BJ (cell line): ENCODE results near the gene NCOA3. TPM values are rescaled to one million over a fixed set of nuclear protein-coding genes. Genes with fewer than 3 reads are reported as not detected.

Source experiments
- CTCF ChIA-PET: fragments of 350-600 bp; formaldehyde crosslinking; extraction: SDS; loops from one replicate; lab custom pipeline; 2021; ENCODE audit warnings: antibody characterized with exemption, inconsistent platforms; lab: Yijun Ruan, JAX
- POLR2A ChIA-PET: fragments of 300-600 bp; sonication (Branson Sonifier 250); formaldehyde crosslinking; extraction: SDS; loops from one replicate; lab custom pipeline; 2021; ENCODE audit warnings: antibody characterized with exemption; lab: Charles Lee
- DNase-seq: peaks from one replicate; pipeline ENCODE4 v3.0.0-alpha.2; 2011; ENCODE audit warnings: low read depth
- H3K27me3 ChIP-seq: 2 replicates; pipeline ENCODE4 v1.6.0; 2011; ENCODE audit warnings: low read length; ENCODE audit not compliant: control insufficient read depth, insufficient read depth
- H3K36me3 ChIP-seq: 2 replicates; pipeline ENCODE4 v1.5.1; 2011; ENCODE audit warnings: low read length; ENCODE audit not compliant: control insufficient read depth, insufficient read depth
- H3K4me3 ChIP-seq: 2 replicates; pipeline ENCODE4 v1.5.1; 2011; ENCODE audit warnings: low read depth, mild to moderate bottlenecking, control low read depth, low read length
- polyA plus RNA-seq: library from polyadenylated mRNA; depleted of rRNA; stranded (reverse); fragments of >200 nt; gene quantifications from 2 replicates; pipeline ENCODE4 v1.2.3, GENCODE V29; 2011
- TF ChIP-seq, protein P1 (sequence below): IDR thresholded peaks from 2 replicates; pipeline ENCODE4 v1.5.1; 2011; ENCODE audit warnings: low read depth, mild to moderate bottlenecking, control low read depth, inconsistent platforms, low read length, moderate library complexity; ENCODE audit not compliant: insufficient read depth

Gene NCOA3
- polyA plus RNA-seq, 1 experiment = 23.6 TPM

DNA sequence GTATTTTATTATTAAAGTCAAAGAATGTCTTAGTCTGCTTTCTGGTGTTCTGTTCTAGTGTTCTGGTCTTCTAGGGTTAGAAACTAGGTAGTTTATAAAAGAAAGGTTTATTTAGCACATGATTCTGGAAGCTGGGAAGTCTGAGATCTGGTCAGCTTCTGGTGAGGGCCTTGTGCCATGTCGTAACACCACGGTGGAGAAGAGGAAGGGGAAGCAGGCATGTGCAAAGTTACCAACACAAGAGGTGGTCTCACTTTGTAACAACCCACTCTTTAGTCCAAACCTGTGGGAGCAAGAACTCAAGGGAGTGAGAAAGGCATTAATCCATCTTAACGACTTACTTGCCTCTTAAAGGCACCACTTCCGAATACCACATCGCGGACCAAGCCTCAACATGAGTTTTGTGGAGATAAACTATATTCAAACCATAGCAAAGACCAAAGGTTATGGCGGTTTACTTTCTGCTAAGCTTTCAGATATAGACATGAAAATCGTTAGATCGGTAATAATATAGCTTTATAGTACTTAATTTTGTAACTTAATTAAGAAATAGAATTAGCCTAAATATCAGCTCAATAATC lies 99.4 kb downstream of the NCOA3 start:
- ChIA-PET CTCF (interaction anchor here (1.3 to 2.2 kb wide), 2 partner anchors 19 to 22 kb away, joined by 3 to 12 read pairs; no protein-coding TSS in a partner anchor), POLR2A (no interaction called here)
- Histone ChIP-seq H3K4me3 (no peak overlapping the region), H3K27me3 (no peaks in the 10 kb centered on the region), H3K36me3 (no peaks in the 10 kb centered on the region)
- no peak for DNase-seq
- TF ChIP-seq, protein P1, sequence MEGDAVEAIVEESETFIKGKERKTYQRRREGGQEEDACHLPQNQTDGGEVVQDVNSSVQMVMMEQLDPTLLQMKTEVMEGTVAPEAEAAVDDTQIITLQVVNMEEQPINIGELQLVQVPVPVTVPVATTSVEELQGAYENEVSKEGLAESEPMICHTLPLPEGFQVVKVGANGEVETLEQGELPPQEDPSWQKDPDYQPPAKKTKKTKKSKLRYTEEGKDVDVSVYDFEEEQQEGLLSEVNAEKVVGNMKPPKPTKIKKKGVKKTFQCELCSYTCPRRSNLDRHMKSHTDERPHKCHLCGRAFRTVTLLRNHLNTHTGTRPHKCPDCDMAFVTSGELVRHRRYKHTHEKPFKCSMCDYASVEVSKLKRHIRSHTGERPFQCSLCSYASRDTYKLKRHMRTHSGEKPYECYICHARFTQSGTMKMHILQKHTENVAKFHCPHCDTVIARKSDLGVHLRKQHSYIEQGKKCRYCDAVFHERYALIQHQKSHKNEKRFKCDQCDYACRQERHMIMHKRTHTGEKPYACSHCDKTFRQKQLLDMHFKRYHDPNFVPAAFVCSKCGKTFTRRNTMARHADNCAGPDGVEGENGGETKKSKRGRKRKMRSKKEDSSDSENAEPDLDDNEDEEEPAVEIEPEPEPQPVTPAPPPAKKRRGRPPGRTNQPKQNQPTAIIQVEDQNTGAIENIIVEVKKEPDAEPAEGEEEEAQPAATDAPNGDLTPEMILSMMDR = no peak

DNA sequence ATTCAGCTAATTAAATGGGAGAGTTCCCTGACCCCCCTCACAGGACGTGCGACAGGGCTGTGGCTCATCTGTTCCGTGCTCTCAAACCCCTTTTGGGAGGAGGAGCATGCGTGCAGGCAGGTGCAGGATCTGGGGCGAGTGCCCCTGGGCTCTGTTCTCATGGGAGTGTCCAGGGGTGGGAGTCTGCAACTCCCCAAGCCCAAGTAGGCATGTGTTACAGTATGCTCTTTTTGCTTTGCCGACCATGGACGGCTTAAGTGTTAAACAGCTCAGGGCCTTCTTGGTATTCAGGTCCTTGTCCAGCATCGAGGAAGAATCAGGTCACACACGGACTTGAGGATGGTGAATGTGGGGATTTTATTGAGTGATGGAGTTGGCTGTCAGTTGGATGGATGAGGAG lies 101.6 kb downstream of the NCOA3 start:
- H3K27me3 ChIP-seq = no peaks in the 10 kb centered on the region
- TF ChIP-seq, protein P1 = no peak
- no peak for DNase-seq
- ChIA-PET POLR2A (no interaction called here), CTCF (interaction anchor here (1.0 kb wide), 1 partner anchor 69 kb away, joined by 3 read pairs; no protein-coding TSS in a partner anchor)
- no peaks in the 10 kb centered on the region for H3K36me3 ChIP-seq
- no peak overlapping the region for H3K4me3 ChIP-seq

DNA sequence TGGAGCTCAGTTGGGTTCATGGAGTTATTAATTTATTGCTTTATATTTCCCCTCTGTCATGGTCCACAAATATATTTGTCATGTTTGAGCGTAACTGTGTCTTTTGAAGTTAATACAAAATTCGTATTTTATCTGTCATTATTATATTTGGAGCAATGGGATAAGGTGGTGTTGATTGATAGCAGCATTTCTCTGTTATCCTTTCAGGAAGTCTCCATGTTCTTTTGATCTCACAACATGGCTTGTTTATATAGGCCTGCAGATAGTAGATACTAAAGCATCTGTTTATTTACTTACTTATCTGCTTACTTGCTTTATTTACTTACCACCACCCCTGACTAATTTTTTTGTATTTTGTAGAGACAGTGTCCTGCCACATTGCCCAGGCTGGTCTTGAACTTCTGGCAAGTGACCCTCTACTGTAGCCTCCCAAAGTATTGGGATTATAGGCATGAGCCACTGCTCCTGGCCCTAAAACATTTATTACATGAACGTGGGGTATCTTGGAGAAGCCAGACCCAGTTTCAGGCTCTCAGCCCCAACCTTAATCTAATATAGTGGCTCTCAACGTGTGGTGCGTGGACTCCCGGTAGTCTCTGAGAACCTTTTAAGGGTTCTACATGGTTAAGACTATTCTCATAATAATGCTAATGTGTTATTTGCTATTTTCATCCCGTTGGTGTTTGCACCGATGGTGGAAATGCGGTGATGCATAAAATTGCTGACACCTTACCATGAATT lies 104.2 kb downstream of the NCOA3 start:
- DNase-seq = no peak
- Histone ChIP-seq H3K36me3 (no peaks in the 10 kb centered on the region), H3K4me3 (no peak overlapping the region), H3K27me3 (no peaks in the 10 kb centered on the region)
- TF ChIP-seq, protein P1 = no peak
- POLR2A ChIA-PET = no interaction called here
- CTCF ChIA-PET = no interaction called here

DNA sequence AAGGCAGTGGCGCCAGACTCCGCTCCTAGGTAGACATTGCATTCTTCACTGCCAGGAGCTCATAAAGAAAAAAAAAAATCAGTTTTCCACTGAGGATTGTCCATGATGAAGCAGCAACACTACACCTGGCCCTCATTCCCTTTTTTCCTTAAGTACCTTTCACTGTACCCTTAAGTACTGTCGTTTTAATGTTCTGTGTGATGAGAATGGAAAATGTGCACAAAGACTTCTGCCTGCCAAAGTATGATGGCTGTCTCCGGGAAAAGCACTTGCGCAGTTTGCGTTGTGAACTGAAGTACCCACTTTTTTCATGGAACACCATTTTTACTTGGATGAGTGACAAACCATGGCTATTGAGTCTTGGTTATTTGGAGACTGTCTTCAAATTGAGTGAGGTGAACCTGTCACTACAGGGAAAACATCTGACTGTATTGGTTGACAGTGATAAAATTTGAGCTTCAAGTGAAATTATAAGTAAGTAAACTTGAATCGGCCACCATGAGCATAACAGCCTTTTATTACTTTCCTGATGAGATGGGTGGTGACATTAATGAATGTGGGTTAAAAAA lies 104.8 kb downstream of the NCOA3 start:
- no peaks in the 10 kb centered on the region for H3K36me3 ChIP-seq
- CTCF ChIA-PET = no interaction called here
- no peaks in the 10 kb centered on the region for H3K27me3 ChIP-seq
- TF ChIP-seq, protein P1 = no peak
- no peak overlapping the region for H3K4me3 ChIP-seq
- DNase-seq = no peak
- POLR2A ChIA-PET = no interaction called here

DNA sequence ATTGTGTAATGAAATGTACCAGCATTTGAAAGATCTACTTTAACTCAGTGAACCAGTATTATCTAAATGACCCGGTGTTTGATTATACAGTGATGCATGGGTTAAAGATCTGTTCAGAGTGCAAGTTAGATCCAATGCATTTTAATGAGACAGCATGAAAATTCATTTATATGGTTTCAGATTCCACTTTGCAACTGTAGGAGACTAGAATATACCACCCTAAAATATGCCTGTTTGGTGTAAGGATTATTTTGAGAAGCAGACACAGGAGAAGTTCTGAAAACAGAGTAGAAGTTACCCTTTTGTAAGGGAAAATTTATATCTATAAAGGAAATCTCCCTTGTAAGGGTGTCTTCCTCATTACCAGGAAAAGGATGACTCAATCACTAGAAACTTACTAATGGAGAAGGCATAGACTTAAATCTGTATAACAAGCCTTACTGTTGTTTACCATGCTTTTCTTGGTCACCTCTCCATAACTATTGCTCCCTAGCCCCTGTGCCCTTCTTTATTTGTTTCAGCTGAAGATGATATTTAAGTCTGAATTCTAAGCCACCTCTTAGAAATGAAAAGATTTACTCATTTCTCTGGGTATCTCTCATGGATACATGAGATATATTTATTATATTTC lies 105.4 kb downstream of the NCOA3 start:
- TF ChIP-seq, protein P1 = no peak
- POLR2A ChIA-PET = no interaction called here
- CTCF ChIA-PET = no interaction called here
- no peaks in the 10 kb centered on the region for H3K27me3 ChIP-seq
- H3K4me3 ChIP-seq = no peak overlapping the region
- H3K36me3 ChIP-seq = no peaks in the 10 kb centered on the region
- no peak for DNase-seq
